ENCODE data around the gene C16orf95. TPM values are rescaled to one million over a fixed set of nuclear protein-coding genes. Genes with fewer than 3 reads are reported as not detected.

The C16orf95 gene
- total and polyA plus RNA-seq, 2 experiments from 2014 or later = 4.7 to 6.6 TPM

DNA sequence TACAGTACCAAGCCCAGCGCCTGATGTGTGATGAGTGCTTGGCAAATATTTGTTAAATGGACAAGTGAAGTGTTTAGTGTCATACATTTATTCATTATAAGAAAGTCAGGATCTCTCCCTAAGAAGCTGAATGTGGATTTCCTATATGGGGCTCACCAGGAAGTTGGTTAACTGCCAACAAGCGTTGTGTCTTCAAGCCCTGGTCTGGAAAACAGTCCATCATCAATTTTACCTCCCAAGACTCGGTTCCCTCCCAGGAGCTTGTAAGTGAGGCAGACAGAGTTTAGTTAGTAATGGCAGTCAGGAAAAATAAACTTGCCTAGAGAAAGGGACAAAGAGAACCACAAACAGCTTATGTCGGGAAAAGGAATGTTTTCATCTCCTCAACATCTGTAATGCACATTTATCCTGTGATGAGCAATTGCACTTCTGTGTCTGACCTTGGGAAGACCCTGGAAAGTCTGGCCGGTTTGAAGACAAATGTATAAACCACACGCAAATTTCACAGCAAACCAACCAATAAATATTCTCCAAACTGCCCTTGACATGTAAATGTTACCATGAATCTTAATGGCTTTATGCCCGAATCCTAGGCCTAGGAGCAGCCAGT is 28.3 kb downstream of the C16orf95 start:
- no peak overlapping the region for H2AFZ ChIP-seq
- no peaks in the 10 kb centered on the region for H3K4me1 ChIP-seq (ENCODE audit: insufficient read depth)
- DNase-seq (ENCODE audit: low spot score) = no peak
- no peaks in the 10 kb centered on the region for H3K36me3 ChIP-seq (replicated peaks; ENCODE audit: insufficient read depth, low read depth)
- TF ChIP-seq EZH2phosphoT487 (IDR thresholded peaks at IDR 0.05; ENCODE audit: low read depth, severe bottlenecking, unreplicated experiment) (no peak), EZH2 (IDR thresholded peaks at IDR 0.05; ENCODE audit: borderline replicate concordance) (no peak)
- TF ChIP-seq, protein P1, sequence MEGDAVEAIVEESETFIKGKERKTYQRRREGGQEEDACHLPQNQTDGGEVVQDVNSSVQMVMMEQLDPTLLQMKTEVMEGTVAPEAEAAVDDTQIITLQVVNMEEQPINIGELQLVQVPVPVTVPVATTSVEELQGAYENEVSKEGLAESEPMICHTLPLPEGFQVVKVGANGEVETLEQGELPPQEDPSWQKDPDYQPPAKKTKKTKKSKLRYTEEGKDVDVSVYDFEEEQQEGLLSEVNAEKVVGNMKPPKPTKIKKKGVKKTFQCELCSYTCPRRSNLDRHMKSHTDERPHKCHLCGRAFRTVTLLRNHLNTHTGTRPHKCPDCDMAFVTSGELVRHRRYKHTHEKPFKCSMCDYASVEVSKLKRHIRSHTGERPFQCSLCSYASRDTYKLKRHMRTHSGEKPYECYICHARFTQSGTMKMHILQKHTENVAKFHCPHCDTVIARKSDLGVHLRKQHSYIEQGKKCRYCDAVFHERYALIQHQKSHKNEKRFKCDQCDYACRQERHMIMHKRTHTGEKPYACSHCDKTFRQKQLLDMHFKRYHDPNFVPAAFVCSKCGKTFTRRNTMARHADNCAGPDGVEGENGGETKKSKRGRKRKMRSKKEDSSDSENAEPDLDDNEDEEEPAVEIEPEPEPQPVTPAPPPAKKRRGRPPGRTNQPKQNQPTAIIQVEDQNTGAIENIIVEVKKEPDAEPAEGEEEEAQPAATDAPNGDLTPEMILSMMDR (IDR thresholded peaks at IDR 0.05; ENCODE audit: poor library complexity) = no peak
- WGBS (ENCODE audit: low lambda C conversion rate, missing lambda C conversion rate) = 69% methylated on average over 7 of the region's 7 CpGs
- no peaks in the 10 kb centered on the region for H3K79me2 ChIP-seq
- H3K4me2 ChIP-seq = no peak overlapping the region
- no peaks in the 10 kb centered on the region for H3K9me2 ChIP-seq (replicated peaks; ENCODE audit: insufficient read depth)
- H3K4me3 ChIP-seq = no peak overlapping the region
- H3K27me3 ChIP-seq = no peaks in the 10 kb centered on the region
- no peaks in the 10 kb centered on the region for H3K9me3 ChIP-seq (ENCODE audit: low read depth)
- no peak overlapping the region for H3K27ac ChIP-seq
- no peaks in the 10 kb centered on the region for H4K20me1 ChIP-seq (ENCODE audit: insufficient read depth, poor library complexity, severe bottlenecking)

DNA sequence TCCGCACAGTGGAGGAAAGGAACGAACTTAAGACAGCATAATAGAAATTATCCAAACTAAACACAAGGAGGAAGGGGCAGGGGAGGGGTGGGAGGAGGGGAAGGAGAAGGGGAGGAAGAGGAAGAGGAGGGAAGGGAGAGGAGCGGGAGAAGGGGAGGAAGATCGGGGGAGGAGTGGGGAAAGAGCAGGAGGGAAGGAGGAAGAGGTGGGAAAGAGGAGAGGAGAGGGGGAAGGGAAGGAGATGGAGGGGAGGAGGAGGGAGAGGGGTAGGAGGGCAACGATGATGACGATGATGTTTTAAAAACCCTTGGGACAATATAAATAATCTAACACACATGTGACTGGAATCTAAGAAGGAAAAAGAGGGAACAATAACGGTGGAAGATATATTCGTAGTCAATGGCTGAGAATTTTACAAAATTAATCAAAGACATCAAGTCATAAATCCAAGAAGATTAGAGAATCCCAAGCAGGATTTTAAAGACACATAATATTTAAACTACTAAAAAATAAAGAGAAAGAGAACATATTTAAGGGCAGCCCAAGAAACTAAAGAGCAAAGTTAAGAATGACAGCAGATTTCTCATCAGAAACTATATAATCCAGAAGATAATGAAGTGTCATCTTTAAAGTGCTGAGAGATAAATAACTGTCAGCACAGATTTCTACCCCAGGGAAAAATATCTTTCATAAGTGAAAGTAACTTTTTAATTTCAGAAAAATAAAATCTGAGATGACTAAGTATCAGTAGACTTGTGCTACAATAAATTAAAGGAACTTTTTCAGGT is 30.2 kb downstream of the C16orf95 start:
- no peaks in the 10 kb centered on the region for H3K9me3 ChIP-seq (ENCODE audit: low read depth)
- no peaks in the 10 kb centered on the region for H3K4me1 ChIP-seq (ENCODE audit: insufficient read depth)
- no peak for DNase-seq (ENCODE audit: low spot score)
- no peak overlapping the region for H2AFZ ChIP-seq
- H4K20me1 ChIP-seq (ENCODE audit: insufficient read depth, poor library complexity, severe bottlenecking) = no peaks in the 10 kb centered on the region
- no peaks in the 10 kb centered on the region for H3K79me2 ChIP-seq
- TF ChIP-seq, protein P1 (IDR thresholded peaks at IDR 0.05; ENCODE audit: poor library complexity) = no peak
- TF ChIP-seq EZH2phosphoT487 (IDR thresholded peaks at IDR 0.05; ENCODE audit: low read depth, severe bottlenecking, unreplicated experiment) (no peak), EZH2 (IDR thresholded peaks at IDR 0.05; ENCODE audit: borderline replicate concordance) (no peak)
- no peaks in the 10 kb centered on the region for H3K9me2 ChIP-seq (replicated peaks; ENCODE audit: insufficient read depth)
- H3K36me3 ChIP-seq (replicated peaks; ENCODE audit: insufficient read depth, low read depth) = no peaks in the 10 kb centered on the region
- no peak overlapping the region for H3K4me2 ChIP-seq
- WGBS (ENCODE audit: low lambda C conversion rate, missing lambda C conversion rate) = 59% methylated on average over 5 of the region's 8 CpGs
- H3K27me3 ChIP-seq = no peaks in the 10 kb centered on the region
- no peak overlapping the region for H3K27ac ChIP-seq
- no peak overlapping the region for H3K4me3 ChIP-seq

DNA sequence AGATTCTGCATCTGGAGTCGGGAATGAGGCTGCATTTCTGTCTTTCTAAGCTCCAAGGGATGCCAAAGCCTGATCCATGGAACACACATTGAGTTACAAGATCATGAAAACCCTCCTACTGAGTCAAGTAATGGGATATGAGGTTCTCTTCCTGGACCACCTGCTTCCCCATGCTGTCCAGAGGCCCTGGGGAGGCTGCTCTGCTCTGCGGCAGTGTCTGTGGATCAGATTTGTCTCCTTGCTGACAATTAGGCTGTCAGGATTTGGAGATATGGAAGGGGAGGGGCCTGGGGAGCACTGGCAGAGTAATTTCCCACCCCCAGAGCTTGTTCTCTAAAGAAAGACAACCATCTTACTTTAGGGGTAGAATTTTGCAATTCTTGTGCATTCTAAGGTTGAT is 33.0 kb downstream of the C16orf95 start:
- H3K4me1 ChIP-seq (ENCODE audit: insufficient read depth) = no peaks in the 10 kb centered on the region
- H2AFZ ChIP-seq = no peak overlapping the region
- H3K27ac ChIP-seq = no peak overlapping the region
- no peak for DNase-seq (ENCODE audit: low spot score)
- H3K4me2 ChIP-seq = no peak overlapping the region
- no peaks in the 10 kb centered on the region for H4K20me1 ChIP-seq (ENCODE audit: insufficient read depth, poor library complexity, severe bottlenecking)
- no peaks in the 10 kb centered on the region for H3K27me3 ChIP-seq
- H3K79me2 ChIP-seq = no peaks in the 10 kb centered on the region
- no peaks in the 10 kb centered on the region for H3K36me3 ChIP-seq (replicated peaks; ENCODE audit: insufficient read depth, low read depth)
- TF ChIP-seq EZH2 (IDR thresholded peaks at IDR 0.05; ENCODE audit: borderline replicate concordance) (no peak), EZH2phosphoT487 (IDR thresholded peaks at IDR 0.05; ENCODE audit: low read depth, severe bottlenecking, unreplicated experiment) (no peak)
- TF ChIP-seq, protein P1 (IDR thresholded peaks at IDR 0.05; ENCODE audit: poor library complexity) = no peak
- no peaks in the 10 kb centered on the region for H3K9me3 ChIP-seq (ENCODE audit: low read depth)
- H3K4me3 ChIP-seq = no peak overlapping the region
- 72% methylated on average over 2 of the region's 2 CpGs for WGBS (ENCODE audit: low lambda C conversion rate, missing lambda C conversion rate)
- no peaks in the 10 kb centered on the region for H3K9me2 ChIP-seq (replicated peaks; ENCODE audit: insufficient read depth)

Measured in hepatocyte (in vitro differentiated cells).